Body of pancreas (tissue), 4 donors: ENCODE results near the gene RPL38. TPM values are rescaled to one million over a fixed set of nuclear protein-coding genes. Genes with fewer than 3 reads are reported as not detected.

Experiments used
- ATAC-seq: fragments of 150-250 bp; one replicate; pipeline ENCODE4 v1.9.1; 2016
- DNase-seq, 4 donors: peaks; one replicate each; pipeline ENCODE4 v3.0.0-alpha.2; 2019
- H3K27ac ChIP-seq, 4 donors: fragments of 200-600 bp; sonication (generic); 1 replicate in 3 of 4; 2 replicates in 1 of 4; pipeline versions ENCODE4 v1.5.1 to v1.6.1; 2016 to 2019; ENCODE audit warnings: mild to moderate bottlenecking in 1 of 4, mixed read lengths in 1 of 4, moderate library complexity in 1 of 4
- H3K27me3 ChIP-seq, 2 donors: fragments of 200-600 bp; sonication (generic); one replicate each; pipeline ENCODE4 v1.6.0; 2016; ENCODE audit warnings: mild to moderate bottlenecking in 1 of 2
- H3K36me3 ChIP-seq, 2 donors: fragments of 200-600 bp; sonication (generic); replicated peaks in 1 of 2; 2 replicates each; pipeline ENCODE4 v1.5.1; 2016; ENCODE audit warnings: low read depth in 2 of 2; ENCODE audit not compliant: insufficient read depth in 1 of 2
- H3K4me1 ChIP-seq: fragments of 200-600 bp; sonication (generic); one replicate; pipeline ENCODE4 v1.6.0; 2016
- H3K4me3 ChIP-seq, 2 donors: fragments of 200-600 bp; sonication (generic); 1 replicate in 1 of 2; 2 replicates in 1 of 2; pipeline ENCODE4 v1.5.1; 2016 to 2019
- H3K9me3 ChIP-seq, 3 donors: fragments of 200-600 bp; sonication (generic); 1 replicate in 2 of 3; 2 replicates in 1 of 3; pipeline ENCODE4 v1.5.1; 2016
- POLR2A ChIP-seq, 3 donors: fragments of 450-650 bp; IDR thresholded peaks; one replicate each; pipeline ENCODE4 v1.6.1; 2016; ENCODE audit warnings: antibody characterized with exemption in 3 of 3, mild to moderate bottlenecking in 2 of 3
- WGBS, 2 donors: methylation state at CpG; one replicate each; pipeline ENCODE4 v1.1.5; 2017; 5-methylcytosine and 5-hydroxymethylcytosine counted together
- intact Hi-C: fragments of 100-400 bp; cut with DNase I; formaldehyde crosslinking; loops from one replicate; pipeline ENCODE4 v1.15.1; 2023
- total RNA-seq, 2 donors: library from RNA; depleted of rRNA; stranded (reverse); fragments of >200 nt; gene quantifications; one replicate each; pipeline ENCODE4 v1.1.0, GENCODE V29; 2016
- TF ChIP-seq, protein P1 (sequence below), 7 experiments: fragments of 450-650 bp in 4 of 7; fragments of 200-600 bp in 3 of 7; sonication (generic) in 3 of 7; IDR thresholded peaks; one replicate each; pipeline ENCODE4 v1.5.1; 2016 to 2019; ENCODE audit warnings: antibody characterized with exemption in 7 of 7

Gene RPL38
- total RNA-seq, 2 donors from 2014 or later, result 141 to 156 TPM

GRCh38 chr17:74212913-74213791, 9.7 kb downstream of the RPL38 start, which contains the start of gene TTYH2:
Gene TTYH2, plus strand, starts transcription at chr17:74213571. Its CDS starts 17 bp downstream, at chr17:74213588.
- Histone ChIP-seq H3K9me3 (no peaks in the 10 kb centered on the region), H3K27ac (peak within 1 kb of the TSS; percentile 44 to 81 (median 72)), H3K36me3 (peaks cover 0 to 8% of the 10 kb centered on the region in 2 donors), H3K4me1 (peaks cover 49% of the 10 kb centered on the region), H3K4me3 (peak within 1 kb of the TSS; percentile 26 to 36), H3K27me3 (no peaks in the 10 kb centered on the region)
- DNase-seq (peak; percentile 90 to 94 (median 92)), ATAC-seq (peak; percentile 95)
- TF ChIP-seq POLR2A (IDR thresholded peaks at IDR 0.05), result peak; percentile 53 to 58 (median 54)
- TF ChIP-seq, protein P1, sequence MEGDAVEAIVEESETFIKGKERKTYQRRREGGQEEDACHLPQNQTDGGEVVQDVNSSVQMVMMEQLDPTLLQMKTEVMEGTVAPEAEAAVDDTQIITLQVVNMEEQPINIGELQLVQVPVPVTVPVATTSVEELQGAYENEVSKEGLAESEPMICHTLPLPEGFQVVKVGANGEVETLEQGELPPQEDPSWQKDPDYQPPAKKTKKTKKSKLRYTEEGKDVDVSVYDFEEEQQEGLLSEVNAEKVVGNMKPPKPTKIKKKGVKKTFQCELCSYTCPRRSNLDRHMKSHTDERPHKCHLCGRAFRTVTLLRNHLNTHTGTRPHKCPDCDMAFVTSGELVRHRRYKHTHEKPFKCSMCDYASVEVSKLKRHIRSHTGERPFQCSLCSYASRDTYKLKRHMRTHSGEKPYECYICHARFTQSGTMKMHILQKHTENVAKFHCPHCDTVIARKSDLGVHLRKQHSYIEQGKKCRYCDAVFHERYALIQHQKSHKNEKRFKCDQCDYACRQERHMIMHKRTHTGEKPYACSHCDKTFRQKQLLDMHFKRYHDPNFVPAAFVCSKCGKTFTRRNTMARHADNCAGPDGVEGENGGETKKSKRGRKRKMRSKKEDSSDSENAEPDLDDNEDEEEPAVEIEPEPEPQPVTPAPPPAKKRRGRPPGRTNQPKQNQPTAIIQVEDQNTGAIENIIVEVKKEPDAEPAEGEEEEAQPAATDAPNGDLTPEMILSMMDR (IDR thresholded peaks at IDR 0.05), result peak in 4 of 7 experiments; percentile 17 to 31 (median 20)
- intact Hi-C loops, result no loop called here
- 1% methylated on average over 24 to 56 of the region's 62 CpGs for whole genome bisulfite sequencing, 2 donors

GRCh38 chr17:74213861-74214391, 10.4 kb downstream of the RPL38 start:
- no peak for TF ChIP-seq POLR2A (IDR thresholded peaks at IDR 0.05)
- TF ChIP-seq, protein P1 (IDR thresholded peaks at IDR 0.05), result no peak
- H3K27me3 ChIP-seq, result no peaks in the 10 kb centered on the region
- peaks cover 0 to 6% of the 10 kb centered on the region in 2 donors for H3K36me3 ChIP-seq
- ATAC-seq (no peak), DNase-seq (peak in 2 of 4 donors; percentile 27 to 47)
- H3K9me3 ChIP-seq, result no peaks in the 10 kb centered on the region
- intact Hi-C loops, result no loop called here
- H3K4me1 ChIP-seq, result peaks cover 46% of the 10 kb centered on the region
- peak overlapping the region in 2 of 4 donors; percentile 4 to 5 for H3K27ac ChIP-seq
- peak overlapping the region; percentile 26 to 36 for H3K4me3 ChIP-seq
- 18 to 25% methylated on average over 17 to 33 of the region's 33 CpGs for WGBS, 2 donors

DNA sequence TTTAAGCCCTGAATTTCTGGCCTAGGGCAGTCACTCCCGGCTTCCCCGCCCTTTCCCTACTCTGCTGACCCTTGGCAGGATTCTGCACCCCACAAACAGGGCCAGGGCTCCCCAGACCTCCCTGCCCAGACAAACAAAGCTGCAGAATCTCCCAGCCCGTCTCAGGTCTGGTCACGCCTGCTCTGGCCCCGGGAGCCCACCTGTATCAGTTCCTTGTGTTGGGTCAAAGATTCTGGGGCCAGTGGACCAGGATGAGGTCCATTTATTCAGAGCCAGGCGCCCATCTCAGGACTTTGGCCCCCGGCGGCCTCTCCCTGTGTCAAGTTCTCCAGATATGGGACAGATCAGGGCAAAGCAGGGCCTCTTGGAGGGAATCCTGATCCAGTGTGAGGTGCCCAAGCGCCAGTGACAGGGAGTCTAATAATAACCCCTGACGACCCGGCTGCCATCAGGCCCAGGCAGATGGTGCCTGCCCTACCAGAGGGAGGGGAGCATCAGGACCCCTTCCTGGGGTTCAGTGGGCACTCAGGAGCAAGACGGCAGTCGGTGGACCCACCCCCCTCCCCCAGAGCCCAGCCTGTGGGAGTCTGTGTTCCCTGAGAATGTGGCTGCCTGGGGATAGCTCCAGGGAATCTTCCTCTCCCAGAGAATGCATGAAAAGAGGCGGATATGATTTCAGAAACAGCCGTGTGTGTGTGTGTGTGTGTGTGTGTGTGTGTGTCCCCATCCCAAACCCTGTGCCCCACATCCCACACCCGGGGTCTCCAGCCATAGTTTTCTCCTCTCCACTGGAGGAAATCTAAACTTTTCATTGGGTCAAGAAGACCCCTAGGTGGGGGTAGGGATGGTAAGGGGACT, 11.2 kb downstream of the RPL38 start:
- Histone ChIP-seq H3K4me1 (peaks cover 46% of the 10 kb centered on the region), H3K27ac (no peak overlapping the region), H3K36me3 (no peaks in the 10 kb centered on the region), H3K4me3 (no peak overlapping the region), H3K27me3 (no peaks in the 10 kb centered on the region), H3K9me3 (no peaks in the 10 kb centered on the region)
- 47 to 64% methylated on average over 10 to 11 of the region's 16 CpGs for WGBS, 2 donors
- ATAC-seq (no peak), DNase-seq (no peak)
- intact Hi-C loops, result no loop called here
- TF ChIP-seq POLR2A (IDR thresholded peaks at IDR 0.05), result no peak
- TF ChIP-seq, protein P1 (IDR thresholded peaks at IDR 0.05), result no peak

- Histone ChIP-seq H3K27ac (no peak overlapping the region), H3K36me3 (no peaks in the 10 kb centered on the region), H3K4me1 (peaks cover 41% of the 10 kb centered on the region), H3K27me3 (no peaks in the 10 kb centered on the region), H3K9me3 (no peaks in the 10 kb centered on the region), H3K4me3 (no peak overlapping the region)
- intact Hi-C loops, result no loop called here
- ATAC-seq (no peak), DNase-seq (no peak)
- TF ChIP-seq POLR2A (IDR thresholded peaks at IDR 0.05), result no peak
- TF ChIP-seq, protein P1 (IDR thresholded peaks at IDR 0.05), result no peak
- 74 to 83% methylated on average over 3 to 6 of the region's 6 CpGs for WGBS, 2 donors
Observed at GRCh38 chr17:74215342-74215727, 11.9 kb downstream of the RPL38 start.
